Lower leg skin (tissue), 3 donors: ENCODE measurements around the gene RGMB.

ENCODE experiments used
- CTCF ChIP-seq, 3 donors: fragments of 450-650 bp; IDR thresholded peaks; one replicate each; pipeline ENCODE4 v1.5.1; 2016; ENCODE audit warnings: antibody characterized with exemption in 3 of 3, mild to moderate bottlenecking in 3 of 3, moderate library complexity in 2 of 3
- POLR2A ChIP-seq, 2 donors: fragments of 450-650 bp; IDR thresholded peaks; one replicate each; pipeline ENCODE4 v1.6.1; 2016 to 2017; ENCODE audit warnings: antibody characterized with exemption in 2 of 2, mild to moderate bottlenecking in 1 of 2, moderate library complexity in 1 of 2

- no peak for TF ChIP-seq POLR2A (IDR thresholded peaks at IDR 0.05)
- no peak for TF ChIP-seq CTCF (IDR thresholded peaks at IDR 0.05)
These were observed 5.9 kb downstream of the RGMB start for GRCh38 chr5:98779264-98779877.
